Central memory CD8-positive, alpha-beta T cell (primary cell): ENCODE measurements around the gene C16orf89.

Experiments used
- ATAC-seq: fragments of 150-1000 bp; cut with Tn5 transposase; replicated peaks from 2 replicates; pipeline ENCODE4 v1.10.0; 2022; ENCODE audit warnings: mild to moderate bottlenecking, moderate FRiP score, moderate number of reproducible peaks; ENCODE audit not compliant: poor library complexity, severe bottlenecking; ENCODE audit errors: extremely low read depth
- DNase-seq, 2 donors: peaks; one replicate each; pipeline ENCODE4 v3.0.0; 2021; ENCODE audit warnings: low spot score in 2 of 2
- H3K27ac Mint-ChIP-seq: one replicate; pipeline ENCODE4 v1.8.0; 2022; ENCODE audit warnings: low read depth, mild to moderate bottlenecking, moderate library complexity, mixed read lengths
- H3K27me3 Mint-ChIP-seq: one replicate; pipeline ENCODE4 v1.8.0; 2022; ENCODE audit warnings: mixed read lengths
- H3K36me3 Mint-ChIP-seq: one replicate; pipeline ENCODE4 v1.8.0; 2022; ENCODE audit warnings: mild to moderate bottlenecking, moderate library complexity, mixed read lengths; ENCODE audit not compliant: insufficient read depth
- H3K4me1 Mint-ChIP-seq: one replicate; pipeline ENCODE4 v1.8.0; 2022; ENCODE audit warnings: mixed read lengths
- H3K4me3 Mint-ChIP-seq: one replicate; pipeline ENCODE4 v1.8.0; 2022; ENCODE audit warnings: mild to moderate bottlenecking, moderate library complexity, mixed read lengths
- H3K9me3 Mint-ChIP-seq: one replicate; pipeline ENCODE4 v1.8.0; 2022; ENCODE audit warnings: mixed read lengths

C16orf89 gene

GRCh38 chr16:5001571-5001970, 64.2 kb downstream of the C16orf89 start:
- peaks cover 31% of the 10 kb centered on the region for H3K27me3 Mint-ChIP-seq
- no peak for DNase-seq

GRCh38 chr16:5000573-5001001, 65.2 kb downstream of the C16orf89 start:
- no peak for ATAC-seq

More at GRCh38 chr16:5001571-5001970, 64.2 kb downstream of the C16orf89 start:
- Mint-ChIP-seq H3K9me3 (no peaks in the 10 kb centered on the region), H3K4me3 (no peak overlapping the region), H3K27ac (no peak overlapping the region), H3K4me1 (no peaks in the 10 kb centered on the region), H3K36me3 (no peaks in the 10 kb centered on the region)
- ATAC-seq, result no peak

GRCh38 chr16:4994719-4995434, 70.9 kb downstream of the C16orf89 start:
- no peaks in the 10 kb centered on the region for H3K4me1 Mint-ChIP-seq
- no peaks in the 10 kb centered on the region for H3K9me3 Mint-ChIP-seq
- DNase-seq (no peak), ATAC-seq (no peak)
- no peak overlapping the region for H3K27ac Mint-ChIP-seq
- H3K27me3 Mint-ChIP-seq, result peaks cover 51% of the 10 kb centered on the region
- H3K4me3 Mint-ChIP-seq, result no peak overlapping the region
- no peaks in the 10 kb centered on the region for H3K36me3 Mint-ChIP-seq

More at GRCh38 chr16:5000573-5001001, 65.2 kb downstream of the C16orf89 start:
- Mint-ChIP-seq H3K4me1 (no peaks in the 10 kb centered on the region), H3K27ac (no peak overlapping the region), H3K9me3 (no peaks in the 10 kb centered on the region), H3K27me3 (peaks cover 41% of the 10 kb centered on the region), H3K36me3 (no peaks in the 10 kb centered on the region), H3K4me3 (no peak overlapping the region)
- no peak for DNase-seq
